Ishikawa (cell line): Measurements from ENCODE around the gene MPND.

Experiments used
- CEBPB ChIP-seq: IDR thresholded peaks from 2 replicates; pipeline ENCODE4 v1.6.1; 2012
- EP300 ChIP-seq: IDR thresholded peaks from 2 replicates; pipeline ENCODE4 v1.6.1; 2012; ENCODE audit warnings: borderline replicate concordance
- MAX ChIP-seq: IDR thresholded peaks from 2 replicates; pipeline ENCODE4 v1.6.1; 2012
- RAD21 ChIP-seq: IDR thresholded peaks from 2 replicates; pipeline ENCODE4 v1.6.1; 2012; ENCODE audit warnings: low read depth
- REST ChIP-seq: IDR thresholded peaks from 2 replicates; pipeline ENCODE4 v1.6.1; 2012; ENCODE audit warnings: low read depth, mild to moderate bottlenecking
- TAF1 ChIP-seq: IDR thresholded peaks from 2 replicates; pipeline ENCODE4 v1.6.1; 2012; ENCODE audit warnings: low read depth, mild to moderate bottlenecking
- TCF12 ChIP-seq: IDR thresholded peaks from 2 replicates; pipeline ENCODE4 v1.6.1; 2012; ENCODE audit warnings: low read depth
- TEAD4 ChIP-seq: IDR thresholded peaks from 2 replicates; pipeline ENCODE4 v1.6.1; 2012
- YY1 ChIP-seq: IDR thresholded peaks from 2 replicates; pipeline ENCODE4 v1.6.1; 2012; ENCODE audit warnings: low read depth

GRCh38 chr19:4297901-4298809, 45.2 kb upstream of the MPND start:
- no peak for TF ChIP-seq TCF12
- no peak for TF ChIP-seq REST
- TF ChIP-seq EP300, result no peak
- no peak for TF ChIP-seq CEBPB
- no peak for TF ChIP-seq RAD21
- TF ChIP-seq YY1, result no peak
- no peak for TF ChIP-seq TEAD4
- no peak for TF ChIP-seq TAF1
- TF ChIP-seq MAX, result no peak
